HepG2 (cell line): Measurements from ENCODE around the gene GPR137.

ENCODE experiments used
- ARNT ChIP-seq: fragments of 450-650 bp; IDR thresholded peaks from 2 replicates; pipeline ENCODE4 v1.6.1; 2017
- ESRRA ChIP-seq: sonication (generic); formaldehyde crosslinking; IDR thresholded peaks from 2 replicates; pipeline ENCODE4 v1.5.1; 2020; ENCODE audit warnings: mild to moderate bottlenecking, low read depth, missing genetic modification reagents
- FOXK2 ChIP-seq: fragments of 450-650 bp; IDR thresholded peaks from 2 replicates; pipeline ENCODE4 v1.6.1; 2016
- ZNF136 ChIP-seq: sonication (generic); formaldehyde crosslinking; IDR thresholded peaks from 2 replicates; pipeline ENCODE4 v1.8.1; 2022; ENCODE audit warnings: low read depth, mild to moderate bottlenecking, moderate library complexity, missing genetic modification reagents
- ZNF780A ChIP-seq: sonication (generic); formaldehyde crosslinking; IDR thresholded peaks from 2 replicates; pipeline ENCODE4 v1.8.0; 2022; ENCODE audit warnings: mild to moderate bottlenecking, missing genetic modification reagents, moderate library complexity
- TF ChIP-seq, protein P1 (sequence below): sonication (generic); formaldehyde crosslinking; IDR thresholded peaks from 2 replicates; pipeline ENCODE4 v1.5.0; 2020; ENCODE audit warnings: missing genetic modification reagents
- TF ChIP-seq, protein P2 (sequence below): sonication (generic); formaldehyde crosslinking; IDR thresholded peaks from 2 replicates; pipeline ENCODE4 v1.4.0; 2020; ENCODE audit warnings: missing genetic modification reagents, borderline replicate concordance
- TF ChIP-seq, protein P3 (sequence below): sonication (generic); formaldehyde crosslinking; IDR thresholded peaks from 2 replicates; pipeline ENCODE4 v1.4.0; 2020; ENCODE audit warnings: missing genetic modification reagents; ENCODE audit errors: not compliant biosample characterization

- TF ChIP-seq, protein P1, sequence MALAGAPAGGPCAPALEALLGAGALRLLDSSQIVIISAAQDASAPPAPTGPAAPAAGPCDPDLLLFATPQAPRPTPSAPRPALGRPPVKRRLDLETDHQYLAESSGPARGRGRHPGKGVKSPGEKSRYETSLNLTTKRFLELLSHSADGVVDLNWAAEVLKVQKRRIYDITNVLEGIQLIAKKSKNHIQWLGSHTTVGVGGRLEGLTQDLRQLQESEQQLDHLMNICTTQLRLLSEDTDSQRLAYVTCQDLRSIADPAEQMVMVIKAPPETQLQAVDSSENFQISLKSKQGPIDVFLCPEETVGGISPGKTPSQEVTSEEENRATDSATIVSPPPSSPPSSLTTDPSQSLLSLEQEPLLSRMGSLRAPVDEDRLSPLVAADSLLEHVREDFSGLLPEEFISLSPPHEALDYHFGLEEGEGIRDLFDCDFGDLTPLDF (CRISPR knock-in tag) = no peak
- TF ChIP-seq, protein P2, sequence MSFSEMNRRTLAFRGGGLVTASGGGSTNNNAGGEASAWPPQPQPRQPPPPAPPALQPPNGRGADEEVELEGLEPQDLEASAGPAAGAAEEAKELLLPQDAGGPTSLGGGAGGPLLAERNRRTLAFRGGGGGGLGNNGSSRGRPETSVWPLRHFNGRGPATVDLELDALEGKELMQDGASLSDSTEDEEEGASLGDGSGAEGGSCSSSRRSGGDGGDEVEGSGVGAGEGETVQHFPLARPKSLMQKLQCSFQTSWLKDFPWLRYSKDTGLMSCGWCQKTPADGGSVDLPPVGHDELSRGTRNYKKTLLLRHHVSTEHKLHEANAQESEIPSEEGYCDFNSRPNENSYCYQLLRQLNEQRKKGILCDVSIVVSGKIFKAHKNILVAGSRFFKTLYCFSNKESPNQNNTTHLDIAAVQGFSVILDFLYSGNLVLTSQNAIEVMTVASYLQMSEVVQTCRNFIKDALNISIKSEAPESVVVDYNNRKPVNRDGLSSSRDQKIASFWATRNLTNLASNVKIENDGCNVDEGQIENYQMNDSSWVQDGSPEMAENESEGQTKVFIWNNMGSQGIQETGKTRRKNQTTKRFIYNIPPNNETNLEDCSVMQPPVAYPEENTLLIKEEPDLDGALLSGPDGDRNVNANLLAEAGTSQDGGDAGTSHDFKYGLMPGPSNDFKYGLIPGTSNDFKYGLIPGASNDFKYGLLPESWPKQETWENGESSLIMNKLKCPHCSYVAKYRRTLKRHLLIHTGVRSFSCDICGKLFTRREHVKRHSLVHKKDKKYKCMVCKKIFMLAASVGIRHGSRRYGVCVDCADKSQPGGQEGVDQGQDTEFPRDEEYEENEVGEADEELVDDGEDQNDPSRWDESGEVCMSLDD = no peak
- TF ChIP-seq, protein P3, sequence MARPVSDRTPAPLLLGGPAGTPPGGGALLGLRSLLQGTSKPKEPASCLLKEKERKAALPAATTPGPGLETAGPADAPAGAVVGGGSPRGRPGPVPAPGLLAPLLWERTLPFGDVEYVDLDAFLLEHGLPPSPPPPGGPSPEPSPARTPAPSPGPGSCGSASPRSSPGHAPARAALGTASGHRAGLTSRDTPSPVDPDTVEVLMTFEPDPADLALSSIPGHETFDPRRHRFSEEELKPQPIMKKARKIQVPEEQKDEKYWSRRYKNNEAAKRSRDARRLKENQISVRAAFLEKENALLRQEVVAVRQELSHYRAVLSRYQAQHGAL (CRISPR knock-in tag) = no peak
- TF ChIP-seq ESRRA (no peak), ZNF136 (CRISPR knock-in tag) (no peak), ARNT (no peak), FOXK2 (no peak), ZNF780A (CRISPR knock-in tag) (no peak)
These were observed 34.9 kb downstream of the GPR137 start for GRCh38 chr11:64320556-64320955.
